ENCODE data around the gene KRTAP10-2. TPM values are rescaled to one million over a fixed set of nuclear protein-coding genes. Genes with fewer than 3 reads are reported as not detected.

The KRTAP10-2 gene
- total and polyA plus RNA-seq, 2 experiments from 2014 or later: 0.24 TPM; not detected in 1

GRCh38 chr21:44510109-44510507 is 41.2 kb downstream of the KRTAP10-2 start (continued):
- TF ChIP-seq ZNF462 (CRISPR knock-in tag; IDR thresholded peaks at IDR 0.05) (no peak), ZNF331 (CRISPR knock-in tag; IDR thresholded peaks at IDR 0.05; ENCODE audit: low read depth) (no peak), CREB1 (CRISPR knock-in tag; IDR thresholded peaks at IDR 0.05; ENCODE audit: low read depth) (no peak)
- TF ChIP-seq, protein P1, sequence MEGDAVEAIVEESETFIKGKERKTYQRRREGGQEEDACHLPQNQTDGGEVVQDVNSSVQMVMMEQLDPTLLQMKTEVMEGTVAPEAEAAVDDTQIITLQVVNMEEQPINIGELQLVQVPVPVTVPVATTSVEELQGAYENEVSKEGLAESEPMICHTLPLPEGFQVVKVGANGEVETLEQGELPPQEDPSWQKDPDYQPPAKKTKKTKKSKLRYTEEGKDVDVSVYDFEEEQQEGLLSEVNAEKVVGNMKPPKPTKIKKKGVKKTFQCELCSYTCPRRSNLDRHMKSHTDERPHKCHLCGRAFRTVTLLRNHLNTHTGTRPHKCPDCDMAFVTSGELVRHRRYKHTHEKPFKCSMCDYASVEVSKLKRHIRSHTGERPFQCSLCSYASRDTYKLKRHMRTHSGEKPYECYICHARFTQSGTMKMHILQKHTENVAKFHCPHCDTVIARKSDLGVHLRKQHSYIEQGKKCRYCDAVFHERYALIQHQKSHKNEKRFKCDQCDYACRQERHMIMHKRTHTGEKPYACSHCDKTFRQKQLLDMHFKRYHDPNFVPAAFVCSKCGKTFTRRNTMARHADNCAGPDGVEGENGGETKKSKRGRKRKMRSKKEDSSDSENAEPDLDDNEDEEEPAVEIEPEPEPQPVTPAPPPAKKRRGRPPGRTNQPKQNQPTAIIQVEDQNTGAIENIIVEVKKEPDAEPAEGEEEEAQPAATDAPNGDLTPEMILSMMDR (conservative IDR thresholded peaks at IDR 0.05; ENCODE audit: low read depth in 2 of 2): no peak
- TF ChIP-seq, protein P2, sequence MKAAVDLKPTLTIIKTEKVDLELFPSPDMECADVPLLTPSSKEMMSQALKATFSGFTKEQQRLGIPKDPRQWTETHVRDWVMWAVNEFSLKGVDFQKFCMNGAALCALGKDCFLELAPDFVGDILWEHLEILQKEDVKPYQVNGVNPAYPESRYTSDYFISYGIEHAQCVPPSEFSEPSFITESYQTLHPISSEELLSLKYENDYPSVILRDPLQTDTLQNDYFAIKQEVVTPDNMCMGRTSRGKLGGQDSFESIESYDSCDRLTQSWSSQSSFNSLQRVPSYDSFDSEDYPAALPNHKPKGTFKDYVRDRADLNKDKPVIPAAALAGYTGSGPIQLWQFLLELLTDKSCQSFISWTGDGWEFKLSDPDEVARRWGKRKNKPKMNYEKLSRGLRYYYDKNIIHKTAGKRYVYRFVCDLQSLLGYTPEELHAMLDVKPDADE (IDR thresholded peaks at IDR 0.05): no peak

DNA sequence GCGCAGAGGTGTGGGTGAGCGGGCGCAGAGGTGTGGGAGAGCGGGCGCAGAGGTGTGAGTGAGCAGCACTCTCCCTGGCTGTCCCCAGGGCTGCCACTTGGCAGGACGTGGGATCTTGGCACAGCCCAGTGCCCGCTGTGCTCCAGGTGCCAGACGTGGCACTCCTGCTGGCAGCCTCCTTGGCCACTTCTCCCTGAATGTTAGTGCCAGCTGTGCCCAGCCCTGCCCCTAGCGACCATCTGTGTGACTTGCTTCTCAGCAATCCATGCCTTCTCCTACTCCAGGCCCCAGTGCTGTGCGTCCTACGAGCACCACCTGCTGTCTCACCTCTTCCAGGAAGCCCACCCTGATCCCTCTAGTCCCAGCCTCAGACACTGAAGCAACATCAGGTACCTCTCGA is 41.8 kb downstream of the KRTAP10-2 start:
- DNase-seq (ENCODE audit: low spot score): no peak
- H3K36me3 ChIP-seq (ENCODE audit: insufficient read depth): no peaks in the 10 kb centered on the region
- no peaks in the 10 kb centered on the region for H3K79me2 ChIP-seq (replicated peaks; ENCODE audit: insufficient read depth)
- H3F3A ChIP-seq (replicated peaks; ENCODE audit: low read depth): no peaks in the 10 kb centered on the region
- H4K20me1 ChIP-seq (replicated peaks; ENCODE audit: insufficient read depth): no peaks in the 10 kb centered on the region
- Mint-ChIP-seq H3K9me3 (no peaks in the 10 kb centered on the region; the same call in 2 of the 3 replicates), H3K27ac (no peak overlapping the region; the same call in 1 of the 2 replicates), H3K27me3 (ENCODE audit: insufficient read depth, low read depth, poor library complexity) (peaks cover 12% of the 10 kb centered on the region), H3K4me1 (no peaks in the 10 kb centered on the region; the same call in 2 of the 3 replicates), H3K36me3 (ENCODE audit: low read depth) (no peaks in the 10 kb centered on the region), H3K4me3 (no peak overlapping the region; the same call in 2 of the 3 replicates)
- no peak for TF ChIP-seq EZH2phosphoT487 (IDR thresholded peaks at IDR 0.05; ENCODE audit: unreplicated experiment)
- TF ChIP-seq, protein P1 (conservative IDR thresholded peaks at IDR 0.05; ENCODE audit: low read depth in 2 of 2): peak in 1 of 2 experiments; percentile 28; a peak in 2 of 4 replicates
- no peak overlapping the region for H3K4me2 ChIP-seq
- no peak overlapping the region for H3K4me3 ChIP-seq
- H2AFZ ChIP-seq: no peak overlapping the region
- H3K27ac ChIP-seq (ENCODE audit: low read depth): no peak overlapping the region
- no peaks in the 10 kb centered on the region for H3K4me1 ChIP-seq (ENCODE audit: insufficient read depth)
- no peaks in the 10 kb centered on the region for H3K9me2 ChIP-seq (ENCODE audit: insufficient read depth)
- no peak for ATAC-seq
- no peaks in the 10 kb centered on the region for H3K27me3 ChIP-seq (ENCODE audit: insufficient read depth)

Measured in GM23338 (cell line).